ENCODE results near the gene MAGI1.

Gene MAGI1

DNA sequence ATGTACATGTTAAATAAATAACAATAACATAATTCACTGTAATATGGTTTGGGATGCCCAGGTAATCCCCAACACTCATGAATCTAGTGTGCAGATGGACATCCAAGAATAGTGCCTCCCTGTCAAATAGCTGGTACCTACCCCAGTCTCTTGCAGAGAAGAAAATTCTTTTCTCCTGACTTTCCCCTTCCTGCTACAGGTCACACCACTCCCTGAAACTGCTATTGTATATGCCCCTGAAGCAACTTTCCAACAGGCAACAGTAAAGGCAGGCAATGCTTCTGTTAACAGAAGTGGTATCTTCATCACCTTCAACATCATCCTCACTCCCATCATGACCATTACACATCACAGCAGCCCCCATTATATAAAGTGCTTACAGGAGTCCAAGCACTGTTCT is 431.6 kb downstream of the MAGI1 start:
- H3K9ac ChIP-seq: no peak overlapping the region
- no peak overlapping the region for H3K4me3 ChIP-seq (IDR thresholded peaks at IDR 0.05; ENCODE audit: insufficient read depth, low read depth, low read length)
- TF ChIP-seq, protein P1, sequence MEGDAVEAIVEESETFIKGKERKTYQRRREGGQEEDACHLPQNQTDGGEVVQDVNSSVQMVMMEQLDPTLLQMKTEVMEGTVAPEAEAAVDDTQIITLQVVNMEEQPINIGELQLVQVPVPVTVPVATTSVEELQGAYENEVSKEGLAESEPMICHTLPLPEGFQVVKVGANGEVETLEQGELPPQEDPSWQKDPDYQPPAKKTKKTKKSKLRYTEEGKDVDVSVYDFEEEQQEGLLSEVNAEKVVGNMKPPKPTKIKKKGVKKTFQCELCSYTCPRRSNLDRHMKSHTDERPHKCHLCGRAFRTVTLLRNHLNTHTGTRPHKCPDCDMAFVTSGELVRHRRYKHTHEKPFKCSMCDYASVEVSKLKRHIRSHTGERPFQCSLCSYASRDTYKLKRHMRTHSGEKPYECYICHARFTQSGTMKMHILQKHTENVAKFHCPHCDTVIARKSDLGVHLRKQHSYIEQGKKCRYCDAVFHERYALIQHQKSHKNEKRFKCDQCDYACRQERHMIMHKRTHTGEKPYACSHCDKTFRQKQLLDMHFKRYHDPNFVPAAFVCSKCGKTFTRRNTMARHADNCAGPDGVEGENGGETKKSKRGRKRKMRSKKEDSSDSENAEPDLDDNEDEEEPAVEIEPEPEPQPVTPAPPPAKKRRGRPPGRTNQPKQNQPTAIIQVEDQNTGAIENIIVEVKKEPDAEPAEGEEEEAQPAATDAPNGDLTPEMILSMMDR (conservative IDR thresholded peaks at IDR 0.05; ENCODE audit: low read depth, low read length): no peak

DNA sequence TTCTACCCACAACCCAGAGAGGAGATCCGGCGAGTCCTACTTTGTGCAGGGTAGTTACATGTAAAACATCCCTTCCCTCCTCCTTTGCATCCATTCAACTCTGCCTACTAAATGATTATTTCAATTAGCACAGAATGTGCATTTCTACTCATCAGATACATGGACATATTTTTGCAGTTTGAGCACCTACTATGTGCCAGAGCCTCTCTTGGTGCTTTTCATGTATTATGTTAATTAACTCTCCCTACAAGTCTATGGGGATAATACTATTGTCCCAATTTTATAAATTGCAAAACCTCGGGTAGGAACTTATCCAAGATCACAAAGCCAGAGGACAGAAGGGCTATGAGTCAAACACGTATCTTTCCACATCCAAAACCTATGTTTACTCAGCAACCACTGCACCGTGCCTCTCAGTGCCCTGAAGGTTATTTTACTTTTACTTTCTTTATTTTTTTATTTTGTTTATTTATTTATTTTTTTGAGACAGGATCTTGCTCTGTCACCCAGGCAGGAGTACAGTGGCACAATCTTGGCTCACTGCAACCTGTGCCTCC is 432.8 kb downstream of the MAGI1 start:
- H3K9ac ChIP-seq: no peak overlapping the region
- H3K36me3 ChIP-seq (ENCODE audit: insufficient read depth): no peaks in the 10 kb centered on the region
- H3K27ac ChIP-seq: no peak overlapping the region
- no peaks in the 10 kb centered on the region for H3K4me1 ChIP-seq (ENCODE audit: low read depth, poor library complexity, severe bottlenecking)
- no peak overlapping the region for H3K4me2 ChIP-seq
- H3K4me3 ChIP-seq (IDR thresholded peaks at IDR 0.05; ENCODE audit: insufficient read depth, low read depth, low read length): no peak overlapping the region
- TF ChIP-seq, protein P1 (conservative IDR thresholded peaks at IDR 0.05; ENCODE audit: low read depth, low read length): no peak
- no peaks in the 10 kb centered on the region for H3K79me2 ChIP-seq (ENCODE audit: insufficient read depth, low read depth)
- H2AFZ ChIP-seq (ENCODE audit: low read depth): no peak overlapping the region
- no peaks in the 10 kb centered on the region for H4K20me1 ChIP-seq (ENCODE audit: insufficient read depth)
- H3K27me3 ChIP-seq (ENCODE audit: insufficient read depth, low read depth): no peaks in the 10 kb centered on the region

More for the DNA sequence above, 431.6 kb downstream of the MAGI1 start:
- Histone ChIP-seq H2AFZ (ENCODE audit: low read depth) (no peak overlapping the region), H3K27ac (no peak overlapping the region), H3K27me3 (ENCODE audit: insufficient read depth, low read depth) (no peaks in the 10 kb centered on the region), H3K36me3 (ENCODE audit: insufficient read depth) (no peaks in the 10 kb centered on the region), H3K4me1 (ENCODE audit: low read depth, poor library complexity, severe bottlenecking) (no peaks in the 10 kb centered on the region), H4K20me1 (ENCODE audit: insufficient read depth) (no peaks in the 10 kb centered on the region), H3K4me2 (no peak overlapping the region), H3K79me2 (ENCODE audit: insufficient read depth, low read depth) (no peaks in the 10 kb centered on the region)

DNA sequence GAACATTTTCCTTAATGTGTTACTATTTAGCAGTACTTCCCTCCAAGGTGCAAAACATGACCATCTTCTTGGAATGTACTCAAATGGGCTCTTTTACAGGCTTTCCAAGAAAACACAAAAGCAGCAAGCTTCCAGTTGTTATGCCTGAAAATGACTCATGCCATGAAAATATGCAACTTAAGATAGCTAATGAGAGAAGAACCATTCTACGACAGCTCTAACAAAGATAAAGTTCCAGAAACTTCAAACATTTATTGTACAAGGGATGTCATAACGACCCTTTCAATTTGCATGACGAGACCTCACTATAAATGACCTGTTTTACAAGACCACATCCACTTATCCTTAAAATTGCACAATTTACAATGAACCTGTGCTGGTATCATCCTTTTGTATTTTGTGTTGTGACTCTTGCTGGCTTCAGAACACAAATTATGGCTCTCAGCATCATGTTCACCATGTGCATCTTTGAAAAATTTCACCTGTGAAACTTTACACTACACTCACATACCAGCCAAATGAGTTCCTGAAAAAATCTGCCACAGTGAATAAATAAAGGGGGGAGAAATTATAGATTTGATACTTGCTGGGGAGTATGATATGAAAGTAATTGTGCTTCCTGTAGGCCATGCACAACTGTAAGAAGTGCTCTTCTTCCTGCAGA is 433.7 kb downstream of the MAGI1 start:
- Histone ChIP-seq H3K4me3 (IDR thresholded peaks at IDR 0.05; ENCODE audit: insufficient read depth, low read depth, low read length) (no peak overlapping the region), H3K27me3 (ENCODE audit: insufficient read depth, low read depth) (no peaks in the 10 kb centered on the region), H3K4me2 (no peak overlapping the region), H3K79me2 (ENCODE audit: insufficient read depth, low read depth) (no peaks in the 10 kb centered on the region), H3K27ac (no peak overlapping the region), H2AFZ (ENCODE audit: low read depth) (no peak overlapping the region), H4K20me1 (ENCODE audit: insufficient read depth) (no peaks in the 10 kb centered on the region), H3K36me3 (ENCODE audit: insufficient read depth) (no peaks in the 10 kb centered on the region), H3K4me1 (ENCODE audit: low read depth, poor library complexity, severe bottlenecking) (no peaks in the 10 kb centered on the region), H3K9ac (no peak overlapping the region)
- TF ChIP-seq, protein P1 (conservative IDR thresholded peaks at IDR 0.05; ENCODE audit: low read depth, low read length): no peak

DNA sequence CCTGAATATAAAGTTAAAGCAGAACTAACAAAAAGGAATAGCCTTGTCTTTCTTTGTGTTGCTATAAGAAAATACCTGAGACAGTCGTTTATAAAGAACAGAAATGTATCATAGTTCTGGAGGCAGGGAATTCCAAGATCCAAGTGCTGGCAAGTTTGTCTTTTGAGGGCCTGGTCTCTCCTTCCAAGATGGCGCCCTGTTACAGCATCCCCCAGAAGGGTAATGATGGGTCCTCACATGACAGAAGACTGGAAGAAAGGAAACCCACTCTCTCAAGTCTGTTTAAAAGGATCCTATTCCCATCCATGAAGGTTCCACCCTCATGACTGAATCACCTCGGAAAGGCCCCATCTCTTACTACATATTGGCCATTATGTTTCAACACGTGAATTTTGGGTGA is 435.1 kb downstream of the MAGI1 start:
- TF ChIP-seq, protein P1 (conservative IDR thresholded peaks at IDR 0.05; ENCODE audit: low read depth, low read length): no peak
- no peaks in the 10 kb centered on the region for H3K27me3 ChIP-seq (ENCODE audit: insufficient read depth, low read depth)
- no peaks in the 10 kb centered on the region for H3K79me2 ChIP-seq (ENCODE audit: insufficient read depth, low read depth)
- H4K20me1 ChIP-seq (ENCODE audit: insufficient read depth): no peaks in the 10 kb centered on the region
- no peaks in the 10 kb centered on the region for H3K4me1 ChIP-seq (ENCODE audit: low read depth, poor library complexity, severe bottlenecking)
- no peak overlapping the region for H3K4me2 ChIP-seq
- no peak overlapping the region for H3K27ac ChIP-seq
- no peak overlapping the region for H3K4me3 ChIP-seq (IDR thresholded peaks at IDR 0.05; ENCODE audit: insufficient read depth, low read depth, low read length)
- no peak overlapping the region for H2AFZ ChIP-seq (ENCODE audit: low read depth)
- no peak overlapping the region for H3K9ac ChIP-seq
- no peaks in the 10 kb centered on the region for H3K36me3 ChIP-seq (ENCODE audit: insufficient read depth)
